NOMO-1 (cell line): ENCODE measurements around the gene SPECC1L.

Experiments used
- DNase-seq, 2 experiments: peaks; one replicate each; lab custom pipeline; 2025; ENCODE audit not compliant: unreplicated experiment in 2 of 2; lab: John Stamatoyannopoulos, UW

Gene SPECC1L

DNA sequence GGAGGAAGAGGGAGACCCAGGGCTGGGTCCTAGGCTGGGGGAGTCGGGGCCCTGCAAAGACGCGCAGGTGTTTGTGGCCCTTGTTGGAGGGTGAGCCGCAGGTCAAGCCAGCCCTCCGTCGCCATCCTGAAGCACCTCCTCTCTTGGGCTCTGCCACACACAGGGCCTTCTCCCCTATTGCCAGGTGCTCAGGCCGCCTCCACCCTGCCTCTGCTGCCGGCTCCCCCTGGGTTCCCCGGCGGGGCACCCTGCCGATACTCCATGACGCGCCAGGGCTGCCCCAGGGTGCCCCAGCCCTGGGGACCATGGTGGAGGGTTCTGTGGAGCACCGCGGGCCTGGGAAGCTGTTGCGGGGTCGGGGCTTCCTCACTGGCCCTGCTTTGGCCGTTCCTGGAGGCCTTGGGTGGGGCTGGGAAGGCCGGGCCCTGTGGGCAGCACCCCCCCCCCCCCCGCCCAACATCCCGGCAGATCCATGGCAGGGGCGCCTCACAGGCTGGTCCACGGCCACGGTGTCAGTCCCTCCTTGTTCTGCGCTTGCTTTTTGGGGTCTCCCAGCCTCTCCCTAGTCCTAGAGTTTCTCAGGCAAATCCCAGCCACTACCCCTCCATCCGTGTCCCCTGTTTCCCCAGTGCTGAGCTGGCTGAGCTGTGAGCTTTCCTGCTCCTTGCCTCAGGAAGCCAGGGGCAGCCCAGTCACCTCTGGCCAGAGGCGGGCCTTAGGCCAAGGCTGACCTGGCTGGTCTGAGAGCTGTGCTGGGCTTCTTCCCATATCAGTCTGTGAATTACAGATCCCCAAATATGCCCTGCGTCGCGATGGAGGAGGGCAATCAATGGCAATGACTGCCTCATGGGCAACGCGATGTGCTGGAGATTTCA is 154.5 kb downstream of the SPECC1L start:
- DNase-seq: no peak

DNA sequence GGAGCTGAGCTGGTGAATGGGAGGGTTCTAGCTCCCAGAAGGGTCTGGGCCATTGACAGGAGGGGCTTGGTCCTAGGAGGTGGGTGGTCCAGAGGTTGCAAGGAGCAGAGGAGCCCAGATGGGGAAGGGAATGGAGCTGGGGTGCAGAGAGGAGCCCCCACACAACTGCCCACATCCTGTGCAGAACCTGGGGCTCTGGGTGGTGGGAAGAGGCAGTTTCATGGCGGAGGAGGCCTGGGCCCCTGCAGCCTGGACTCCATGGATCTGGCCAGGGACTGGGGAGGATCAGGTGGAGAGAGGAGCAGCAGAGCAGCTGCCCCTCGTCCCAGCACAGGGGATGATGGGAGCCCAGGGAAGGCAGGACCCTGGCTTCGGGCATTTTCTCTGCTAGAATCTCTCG is 155.8 kb downstream of the SPECC1L start:
- DNase-seq: no peak

DNA sequence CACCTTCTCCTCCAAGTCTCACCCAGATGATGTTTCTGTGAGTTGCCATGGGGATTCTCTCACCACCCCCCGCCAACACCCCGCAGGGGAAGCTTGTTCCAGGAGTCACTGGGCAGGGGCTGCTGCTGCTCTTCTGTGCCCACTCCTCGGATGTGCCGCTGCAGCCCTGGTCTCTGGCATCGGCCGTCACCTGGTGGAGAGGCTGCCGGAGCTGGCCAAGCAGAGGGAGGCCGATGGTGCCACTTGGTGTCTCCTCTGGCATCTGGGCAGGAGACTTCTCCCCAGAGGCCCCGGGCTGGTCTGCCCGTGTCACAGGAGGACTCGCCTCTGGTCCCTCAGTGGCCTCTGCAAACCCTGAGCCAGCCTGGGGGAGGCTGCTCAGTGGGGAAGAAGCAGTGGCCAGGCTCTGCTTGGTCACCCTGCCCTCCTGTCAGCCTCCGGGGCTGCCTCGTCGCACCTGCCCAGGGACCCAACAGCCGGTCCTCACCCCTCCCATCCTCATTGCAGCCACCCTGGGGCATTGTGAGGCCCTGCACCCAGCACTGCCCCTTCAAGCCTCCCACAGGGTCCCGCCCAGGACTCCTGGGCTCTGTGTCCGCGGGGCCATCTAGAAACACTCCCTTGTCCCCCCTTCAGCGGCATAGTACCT is 156.3 kb downstream of the SPECC1L start:
- DNase-seq: no peak

DNA sequence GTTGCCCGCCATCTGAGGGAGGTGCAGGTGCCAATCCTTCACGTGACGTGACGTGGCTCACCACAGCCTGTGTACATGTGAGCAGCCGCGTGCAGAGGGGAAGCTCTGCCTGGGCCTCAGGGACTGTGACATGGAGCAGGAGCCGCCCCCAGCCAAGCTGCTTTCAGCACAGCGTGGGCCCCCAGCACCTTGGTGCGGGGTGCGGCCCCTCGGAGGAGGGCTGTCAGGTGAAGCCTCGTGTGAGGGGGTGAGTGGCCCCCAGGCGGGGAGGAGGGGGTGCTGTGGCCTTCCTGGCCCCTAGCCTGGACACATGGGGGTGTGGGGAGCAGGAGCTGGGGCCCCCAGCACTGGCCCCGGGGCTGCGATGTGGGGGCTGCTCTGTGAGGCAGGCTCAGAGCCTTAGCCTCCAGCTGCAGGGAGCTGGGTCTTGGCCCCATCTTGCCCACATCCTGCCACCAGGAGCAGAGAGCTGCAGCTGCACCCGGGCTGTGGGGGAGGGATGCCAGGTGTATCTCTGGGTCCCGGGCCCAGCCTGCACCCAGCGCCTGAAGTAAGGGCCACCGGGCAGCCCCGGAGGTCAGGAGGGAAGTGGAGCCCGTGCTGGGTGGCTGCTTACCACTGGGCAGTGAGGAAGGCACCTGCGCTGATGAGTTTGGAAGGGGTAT is 157.0 kb downstream of the SPECC1L start, which contains the start of gene ADORA2A:
TSS of gene ADORA2A (plus strand) at position 100 of the 665 bp plus-strand sequence. CDS start 5,806 bp downstream, outside the sequence.
- DNase-seq: no peak

DNA sequence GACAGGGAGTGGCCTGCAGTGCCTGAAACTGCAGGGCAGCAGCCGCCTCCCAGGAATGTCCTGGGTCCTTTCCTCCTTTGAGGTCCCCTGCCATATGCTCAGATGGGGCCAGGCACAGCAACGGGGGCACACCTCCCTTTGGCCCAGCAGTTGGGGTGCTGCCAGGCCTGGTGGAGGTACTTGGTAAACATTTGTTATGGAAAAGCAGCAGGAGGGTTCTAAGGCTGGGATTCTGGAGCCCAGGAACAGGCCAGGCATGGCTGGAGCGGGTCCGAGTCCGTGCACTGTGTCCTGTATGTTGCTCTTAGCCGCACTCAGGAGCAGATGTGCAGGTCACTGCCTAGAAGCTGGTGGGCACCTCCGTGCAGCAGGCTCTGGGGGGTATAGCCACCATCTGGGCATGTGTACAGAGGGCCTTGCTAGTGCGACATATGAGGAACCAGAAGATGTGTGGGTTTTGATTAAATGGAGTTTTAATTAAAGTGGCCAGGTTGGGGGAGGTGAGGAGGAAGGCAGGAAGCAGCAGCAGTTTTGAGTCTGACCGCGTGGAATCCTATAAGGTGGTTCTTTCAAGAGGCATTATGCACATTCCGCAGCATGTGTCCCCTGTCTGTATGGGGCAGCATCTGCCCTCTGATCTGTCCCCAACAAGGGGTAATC is 158.2 kb downstream of the SPECC1L start:
- peak in 1 of 2 experiments; percentile 34 for DNase-seq

DNA sequence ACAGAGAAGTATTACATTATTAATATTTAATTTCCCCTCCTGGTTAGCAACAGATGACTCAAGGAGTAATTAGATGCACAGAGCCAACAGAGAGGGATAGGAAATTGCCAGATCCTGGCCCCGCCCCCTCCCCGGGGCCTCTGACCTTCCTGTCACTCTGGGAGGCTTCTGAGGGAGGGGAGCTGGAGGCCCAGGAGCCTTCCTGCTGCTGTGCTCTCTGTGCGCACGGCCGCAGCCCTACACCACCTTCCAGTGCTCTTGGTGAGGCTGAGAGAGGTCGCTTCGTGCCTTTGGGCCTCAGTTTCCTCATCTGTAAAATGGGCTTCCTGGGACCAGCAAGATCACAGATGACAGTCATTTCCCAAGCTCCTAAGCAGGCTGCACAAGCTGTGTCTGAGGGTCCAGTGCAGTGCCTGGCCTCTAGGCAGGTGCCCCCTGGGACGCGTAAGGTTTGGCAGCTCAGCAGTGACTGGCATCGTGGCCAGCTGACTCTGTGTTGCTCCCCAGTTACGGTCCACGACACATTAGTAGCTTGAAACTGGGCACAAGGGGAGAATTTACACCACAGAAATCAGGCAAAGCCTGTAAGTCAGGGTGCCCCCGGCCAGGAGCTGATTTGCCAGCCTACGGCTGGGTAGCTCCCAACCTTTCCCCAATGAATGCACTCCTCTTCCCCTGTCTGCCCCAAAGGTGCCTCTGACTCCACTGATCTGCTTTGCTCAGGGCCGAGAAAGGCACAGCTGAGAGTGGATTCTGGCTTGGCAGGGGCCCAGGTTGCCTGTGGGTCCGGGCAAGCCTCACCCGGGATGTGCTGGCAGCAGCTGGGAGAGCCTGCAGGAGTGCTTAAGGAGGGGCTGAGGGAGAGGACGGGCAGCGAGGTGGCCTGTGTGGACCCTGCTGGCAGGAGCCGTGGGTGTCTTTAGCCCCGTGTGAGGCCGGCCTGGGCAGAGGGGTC is 159.1 kb downstream of the SPECC1L start:
- peak; percentile 47 to 66 for DNase-seq

DNA sequence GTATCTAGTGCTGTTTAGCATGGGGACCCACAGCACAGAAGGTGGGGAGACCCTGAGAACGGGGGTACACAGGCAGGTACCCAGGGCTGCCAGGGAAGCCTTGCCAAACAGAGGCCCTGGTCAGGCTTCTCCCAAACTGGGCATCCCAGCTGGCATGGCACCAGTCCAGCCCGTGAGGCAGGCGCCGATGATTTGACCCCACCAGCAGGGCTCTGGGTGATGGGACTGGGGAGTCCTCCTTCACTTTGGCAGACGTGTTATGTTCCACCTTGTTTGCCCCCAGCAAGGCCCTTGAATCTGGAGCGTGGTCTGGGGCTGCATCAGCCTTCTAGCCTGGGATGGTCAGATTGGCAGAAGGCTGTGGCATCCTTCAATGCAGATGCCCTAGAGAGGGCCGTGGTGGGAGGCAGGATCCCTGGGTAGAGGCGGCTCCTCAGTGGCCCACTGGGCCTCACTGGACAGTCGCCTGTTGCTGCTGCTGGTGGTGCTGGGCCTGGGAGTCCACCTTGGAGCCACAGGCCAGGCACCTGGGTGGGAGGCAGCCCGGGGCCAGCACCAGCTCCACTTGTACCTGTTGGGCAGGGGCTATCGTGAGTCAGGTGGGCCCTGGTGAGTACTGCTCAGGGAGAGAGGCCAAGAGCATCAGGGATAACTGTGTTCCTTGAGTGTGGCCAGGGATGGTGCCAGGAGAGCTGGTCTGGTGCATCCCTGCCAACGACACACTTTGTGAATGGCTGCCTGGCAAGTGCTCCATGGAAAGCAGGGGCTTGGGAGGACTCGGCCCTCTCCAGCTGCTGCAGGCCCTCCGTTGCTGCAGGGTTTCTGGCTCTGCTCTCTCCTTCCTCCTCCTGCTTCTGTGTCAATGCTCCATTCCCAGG is 160.0 kb downstream of the SPECC1L start:
- DNase-seq: no peak

DNA sequence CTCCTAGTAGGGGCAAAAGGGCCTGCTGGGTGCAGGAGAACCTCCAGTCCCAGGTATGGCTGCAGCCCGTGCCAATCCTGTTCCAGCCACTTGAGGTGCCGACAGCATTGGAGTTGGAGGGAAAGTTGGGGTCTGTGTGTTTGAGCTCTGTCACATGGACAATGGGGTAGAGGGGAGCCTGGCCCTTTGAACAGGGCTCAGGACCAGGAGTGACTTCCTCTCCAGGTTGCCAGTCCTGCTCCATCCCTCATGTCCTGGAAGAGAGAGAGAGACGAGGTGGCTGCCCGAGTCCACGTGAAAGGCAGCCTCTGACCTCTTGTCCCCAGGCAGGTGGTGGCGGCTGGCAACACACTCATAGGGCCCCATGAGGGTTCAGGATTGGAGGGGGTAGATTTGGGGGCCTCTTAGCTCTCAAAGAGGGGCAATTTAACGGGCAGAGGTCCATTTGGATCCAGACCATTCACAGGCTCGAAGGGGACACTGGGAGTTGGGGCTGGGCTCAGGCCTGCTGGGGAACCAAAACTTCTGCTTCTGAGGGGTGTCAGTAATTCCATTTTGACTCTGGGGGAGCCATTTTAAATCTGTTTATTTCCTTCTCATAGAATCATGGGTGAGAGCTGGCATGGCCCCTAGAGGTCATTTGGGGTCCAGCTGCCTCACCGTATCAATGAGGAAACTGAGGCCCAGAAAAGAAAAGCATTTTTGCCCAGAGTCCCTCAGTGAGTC is 160.8 kb downstream of the SPECC1L start:
- DNase-seq: no peak

DNA sequence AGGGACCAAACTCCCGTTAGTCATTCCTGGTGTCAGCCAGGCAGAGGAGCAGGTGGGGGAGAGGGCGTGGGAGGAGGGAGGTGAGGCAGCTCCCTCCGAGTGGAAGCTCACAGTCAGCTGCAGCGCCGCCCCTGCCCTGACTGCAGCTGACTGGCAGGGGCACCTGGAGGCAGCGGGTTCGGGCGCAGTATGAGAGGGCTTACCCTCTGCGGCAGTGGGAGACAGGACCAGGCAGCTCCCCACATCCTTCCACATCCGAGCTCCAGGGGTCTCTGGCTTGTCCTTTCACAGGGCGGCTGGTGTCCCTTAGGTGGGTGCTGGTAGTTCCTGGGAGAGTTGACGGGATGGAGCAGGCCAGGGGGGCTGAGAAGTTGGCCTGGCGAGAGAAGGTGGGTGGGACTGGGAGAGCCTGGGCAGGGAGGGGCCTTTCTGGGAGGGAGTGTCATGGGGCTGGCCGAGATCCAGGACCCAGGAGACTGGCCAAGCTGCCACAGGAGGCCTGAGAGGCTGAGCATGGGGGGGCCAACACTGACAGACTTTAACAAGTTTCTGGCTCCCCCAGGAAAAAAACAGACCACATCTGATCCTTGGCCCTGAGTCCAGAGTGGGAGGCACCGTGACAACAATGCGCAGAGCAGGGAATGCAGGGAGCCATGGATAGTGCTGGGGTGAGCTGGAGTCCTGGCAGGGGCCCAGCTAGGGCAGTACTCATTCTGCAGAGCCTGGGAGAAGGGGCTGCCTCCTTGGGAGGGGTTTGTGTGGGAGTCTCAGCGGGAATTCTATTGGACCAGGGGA is 161.6 kb downstream of the SPECC1L start:
- DNase-seq: no peak

DNA sequence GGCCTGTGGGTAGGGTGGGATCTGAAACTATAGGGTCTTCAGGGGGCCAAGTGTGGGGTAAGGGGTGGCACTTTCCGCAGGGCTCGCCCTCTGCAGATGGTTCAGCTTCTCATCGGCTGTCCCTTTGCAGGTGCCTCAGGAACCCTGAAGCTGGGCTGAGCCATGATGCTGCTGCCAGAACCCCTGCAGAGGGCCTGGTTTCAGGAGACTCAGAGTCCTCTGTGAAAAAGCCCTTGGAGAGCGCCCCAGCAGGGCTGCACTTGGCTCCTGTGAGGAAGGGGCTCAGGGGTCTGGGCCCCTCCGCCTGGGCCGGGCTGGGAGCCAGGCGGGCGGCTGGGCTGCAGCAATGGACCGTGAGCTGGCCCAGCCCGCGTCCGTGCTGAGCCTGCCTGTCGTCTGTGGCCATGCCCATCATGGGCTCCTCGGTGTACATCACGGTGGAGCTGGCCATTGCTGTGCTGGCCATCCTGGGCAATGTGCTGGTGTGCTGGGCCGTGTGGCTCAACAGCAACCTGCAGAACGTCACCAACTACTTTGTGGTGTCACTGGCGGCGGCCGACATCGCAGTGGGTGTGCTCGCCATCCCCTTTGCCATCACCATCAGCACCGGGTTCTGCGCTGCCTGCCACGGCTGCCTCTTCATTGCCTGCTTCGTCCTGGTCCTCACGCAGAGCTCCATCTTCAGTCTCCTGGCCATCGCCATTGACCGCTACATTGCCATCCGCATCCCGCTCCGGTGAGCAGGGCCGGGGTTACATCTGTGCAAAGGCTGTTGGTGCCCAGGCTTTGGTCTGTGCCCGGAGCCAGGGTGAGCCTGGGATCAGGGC is 162.6 kb downstream of the SPECC1L start:
- DNase-seq: no peak

DNA sequence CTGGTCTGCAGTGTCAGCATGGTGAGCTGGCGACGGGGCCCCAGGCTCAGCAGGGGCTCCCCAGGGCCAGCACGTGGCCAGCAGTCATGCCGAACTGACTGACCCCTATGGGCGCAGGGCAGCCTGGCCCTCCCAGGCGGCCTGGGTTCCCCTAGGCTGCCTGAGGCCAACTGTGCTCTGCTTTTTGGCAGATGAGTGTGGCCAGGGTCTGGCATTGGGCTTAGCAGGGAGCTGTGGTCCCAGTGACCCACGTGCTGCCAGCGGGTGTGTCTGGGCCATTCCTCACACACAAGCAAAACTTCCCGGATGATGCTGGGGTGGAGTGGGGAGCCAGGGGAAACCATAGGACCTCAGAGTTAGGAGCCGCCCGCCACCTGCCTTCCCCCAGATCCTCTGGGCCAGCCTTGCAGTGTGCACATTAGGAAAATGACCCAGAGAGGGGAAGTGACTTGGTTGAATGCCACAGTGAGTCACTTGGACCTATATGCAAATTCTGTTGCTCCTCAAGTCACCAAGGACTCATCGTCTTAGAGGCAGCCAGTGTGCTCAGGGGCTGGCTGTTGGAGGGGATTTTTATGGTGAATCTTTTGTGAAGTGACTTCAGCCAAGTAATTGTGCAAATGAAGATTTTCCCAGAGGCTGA is 163.3 kb downstream of the SPECC1L start:
- peak; percentile 77 to 89 for DNase-seq

DNA sequence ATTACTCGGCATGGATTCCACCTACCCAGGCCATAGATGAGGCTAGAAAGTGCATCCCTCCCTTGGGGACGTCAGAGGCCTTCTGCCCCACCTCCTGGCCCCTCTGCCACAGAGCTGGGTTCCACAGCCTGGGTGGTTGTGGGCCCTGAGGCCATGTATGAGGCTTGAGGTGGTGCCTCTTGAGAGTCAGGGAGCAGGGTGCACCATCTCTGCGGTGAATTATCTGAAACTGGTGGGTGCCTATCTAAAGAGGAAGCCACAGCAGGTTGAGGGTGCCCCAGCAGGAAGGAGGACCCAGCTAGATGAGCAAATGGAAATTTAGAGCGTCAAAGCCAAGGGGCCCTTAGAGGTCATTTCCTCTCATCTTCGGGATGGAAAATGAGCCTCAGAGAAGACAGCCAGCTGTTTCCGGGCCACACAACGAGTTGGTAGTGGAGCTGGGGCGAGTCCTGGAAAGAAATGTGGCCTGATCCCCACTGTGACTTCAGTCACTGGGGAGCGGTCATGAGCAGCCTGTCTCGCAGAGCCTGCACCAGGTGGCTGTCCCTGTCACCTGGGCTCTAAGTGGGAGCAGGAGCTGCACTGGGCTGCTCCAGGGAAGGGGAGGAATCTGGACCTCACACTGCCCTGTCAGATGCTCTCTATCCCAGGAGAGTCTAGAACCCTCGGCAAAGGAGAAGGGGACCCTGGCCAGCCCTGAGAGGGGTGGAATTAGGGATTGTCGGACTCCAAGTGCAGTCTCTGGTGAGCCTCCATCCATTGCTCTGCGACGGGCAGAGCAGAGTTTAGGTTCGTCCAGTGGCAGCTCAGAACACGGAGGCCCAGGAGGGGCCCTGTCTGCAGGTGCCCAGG is 164.1 kb downstream of the SPECC1L start:
- DNase-seq: peak; percentile 80 to 93

DNA sequence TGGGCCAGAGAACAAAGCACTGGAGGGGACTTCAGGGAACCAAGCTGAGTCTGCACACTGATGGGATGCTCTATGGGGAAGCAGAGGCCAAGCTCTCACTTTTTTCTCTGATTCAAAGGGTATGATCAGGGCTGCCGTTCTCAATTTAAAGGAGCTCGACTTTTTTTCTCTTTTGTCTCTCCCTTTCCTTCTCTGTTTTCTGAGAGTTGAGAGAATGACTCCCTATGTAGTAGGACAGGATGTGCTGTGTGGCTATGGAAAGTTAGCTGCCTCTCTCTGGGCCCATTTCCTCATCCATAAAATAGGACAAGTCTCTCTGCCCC is 164.7 kb downstream of the SPECC1L start:
- no peak for DNase-seq

DNA sequence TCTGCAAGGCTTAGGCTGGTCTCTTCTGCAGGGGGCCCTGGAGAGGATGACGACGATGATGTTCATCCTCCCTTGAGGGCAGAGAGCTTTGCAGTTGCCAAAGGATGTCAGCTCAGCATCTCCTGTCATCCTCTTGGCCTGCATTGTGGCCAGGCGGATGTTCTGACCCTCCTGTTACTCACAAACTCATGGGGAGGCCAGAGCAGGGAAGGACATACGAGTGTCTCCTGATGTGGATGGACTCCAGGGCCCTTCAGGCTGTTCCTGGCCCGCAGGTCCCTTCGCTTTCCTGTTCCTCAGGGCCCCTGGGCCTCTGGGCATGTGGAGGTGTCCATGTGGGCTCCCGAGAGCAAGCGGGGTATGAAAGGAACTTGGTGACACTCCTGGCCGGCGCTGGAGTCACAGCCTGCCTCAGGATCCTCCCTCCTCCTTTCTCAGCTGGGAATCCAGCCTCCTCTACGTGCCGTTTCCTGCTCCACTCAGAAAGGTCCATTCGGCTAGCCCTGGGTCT is 165.3 kb downstream of the SPECC1L start:
- DNase-seq: no peak

DNA sequence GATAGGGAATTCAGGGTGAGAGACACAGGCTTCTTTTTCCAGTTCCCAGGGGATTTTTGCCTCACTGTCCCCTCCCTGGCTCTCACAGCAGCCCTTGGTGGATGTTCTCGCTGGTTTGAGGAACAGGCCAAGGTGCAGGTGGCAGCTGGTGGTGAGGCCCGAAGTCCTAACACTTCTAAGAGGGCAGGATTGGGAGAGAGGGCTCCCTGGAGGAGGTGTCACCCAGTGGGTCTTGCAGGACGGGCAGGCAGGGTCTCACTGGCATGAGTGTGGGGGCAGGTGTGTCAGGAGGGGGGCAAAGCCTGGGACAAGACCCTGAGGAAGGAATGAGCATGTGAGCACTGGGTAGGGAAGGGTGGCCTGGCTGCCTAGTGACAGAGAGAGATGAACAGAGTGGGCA is 165.9 kb downstream of the SPECC1L start:
- no peak for DNase-seq
